MM.1S (cell line): ENCODE results near the gene TOX3.

Experiments used
- DNase-seq: peaks from one replicate; pipeline ENCODE4 v3.0.0-alpha.2; 2015
- H2AFZ ChIP-seq: fragments of 300-600 bp; sonication (generic); 2 replicates; pipeline ENCODE4 v1.6.0; 2016; ENCODE audit warnings: antibody characterized with exemption, low read length
- H3F3A ChIP-seq: fragments of 300-600 bp; sonication (generic); 2 replicates; pipeline ENCODE4 v1.6.1; 2016; ENCODE audit warnings: mild to moderate bottlenecking, antibody characterized with exemption, low read length, moderate library complexity, mixed read lengths; ENCODE audit not compliant: insufficient read depth
- H3K27ac ChIP-seq: fragments of 300-600 bp; sonication (generic); 2 replicates; pipeline ENCODE4 v1.5.1; 2016; ENCODE audit warnings: mild to moderate bottlenecking, low read length
- H3K27me3 ChIP-seq: fragments of 300-600 bp; sonication (generic); replicated peaks from 2 replicates; pipeline ENCODE4 v1.6.0; 2016; ENCODE audit warnings: low read length; ENCODE audit not compliant: insufficient read depth
- H3K36me3 ChIP-seq: fragments of 300-600 bp; sonication (generic); replicated peaks from 2 replicates; pipeline ENCODE4 v1.6.1; 2016; ENCODE audit warnings: mild to moderate bottlenecking, low read length, mixed read lengths; ENCODE audit not compliant: insufficient read depth
- H3K4me1 ChIP-seq: fragments of 300-600 bp; sonication (generic); 2 replicates; pipeline ENCODE4 v1.6.1; 2016; ENCODE audit warnings: low read length, mixed read lengths
- H3K4me2 ChIP-seq: fragments of 300-600 bp; sonication (generic); 2 replicates; pipeline ENCODE4 v1.6.0; 2016; ENCODE audit warnings: low read depth, low read length
- H3K4me3 ChIP-seq: fragments of 300-600 bp; sonication (generic); 2 replicates; pipeline ENCODE4 v1.5.1; 2016; ENCODE audit warnings: low read length, mixed read lengths
- H3K79me2 ChIP-seq: fragments of 300-600 bp; sonication (generic); 2 replicates; pipeline ENCODE4 v1.6.1; 2016; ENCODE audit warnings: mixed run types, low read length, mixed read lengths
- H3K9ac ChIP-seq: fragments of 300-600 bp; sonication (generic); 2 replicates; pipeline ENCODE4 v1.6.1; 2016; ENCODE audit warnings: low read length, mixed read lengths
- H3K9me2 ChIP-seq: fragments of 300-600 bp; sonication (generic); replicated peaks from 2 replicates; pipeline ENCODE4 v1.6.1; 2016; ENCODE audit warnings: mild to moderate bottlenecking, low read length, mixed read lengths; ENCODE audit not compliant: insufficient read depth
- H3K9me3 ChIP-seq: fragments of 300-600 bp; sonication (generic); replicated peaks from 2 replicates; pipeline ENCODE4 v1.6.1; 2016; ENCODE audit warnings: mild to moderate bottlenecking, low read length, mixed read lengths; ENCODE audit not compliant: insufficient read depth
- H4K20me1 ChIP-seq: fragments of 300-600 bp; sonication (generic); 2 replicates; pipeline ENCODE4 v1.6.1; 2016; ENCODE audit warnings: mild to moderate bottlenecking, low read length, moderate library complexity, mixed read lengths; ENCODE audit not compliant: insufficient read depth
- CTCF ChIP-seq: fragments of 300-600 bp; sonication (generic); IDR thresholded peaks from 2 replicates; pipeline ENCODE4 v1.5.1; 2016; ENCODE audit warnings: antibody characterized with exemption, low read length, mixed read lengths
- EZH2 ChIP-seq: fragments of 300-600 bp; sonication (generic); optimal IDR thresholded peaks from 2 replicates; pipeline ENCODE3; 2017; ENCODE audit warnings: low read depth, mild to moderate bottlenecking, antibody characterized with exemption, low read length, mixed read lengths
- EZH2phosphoT487 ChIP-seq: fragments of 300-600 bp; sonication (generic); IDR thresholded peaks from 2 replicates; pipeline ENCODE4 v1.6.1; 2018; ENCODE audit warnings: antibody characterized with exemption, low read length

The TOX3 gene

DNA sequence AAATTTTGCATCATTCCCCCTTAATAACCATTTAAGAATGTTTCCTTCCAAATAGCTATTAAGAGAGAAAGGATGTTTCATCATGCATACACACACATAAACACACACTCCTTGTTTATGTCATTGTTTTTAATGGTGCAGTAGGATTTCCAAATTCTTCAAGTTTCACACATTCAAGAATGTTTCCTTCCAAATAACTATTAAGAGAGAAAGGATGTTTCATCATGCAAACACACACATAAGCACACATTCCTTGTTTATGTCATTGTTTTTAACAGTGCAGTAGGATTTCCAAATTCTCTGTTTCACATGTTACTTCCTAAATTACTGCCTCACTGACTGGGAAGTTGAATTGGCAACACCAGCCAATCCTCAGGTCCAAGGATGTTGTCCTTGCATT, 7.8 kb downstream of the TOX3 start:
- Histone ChIP-seq H3K4me2 (no peak overlapping the region), H3K36me3 (no peaks in the 10 kb centered on the region), H4K20me1 (no peaks in the 10 kb centered on the region), H3K4me1 (no peaks in the 10 kb centered on the region), H3K9me2 (no peaks in the 10 kb centered on the region), H3K4me3 (no peak overlapping the region), H3K27me3 (no peaks in the 10 kb centered on the region), H3F3A (no peaks in the 10 kb centered on the region), H3K9me3 (no peaks in the 10 kb centered on the region), H3K27ac (no peak overlapping the region), H3K79me2 (no peaks in the 10 kb centered on the region), H2AFZ (no peak overlapping the region), H3K9ac (no peak overlapping the region)
- TF ChIP-seq EZH2phosphoT487, result no peak
- TF ChIP-seq CTCF, result no peak
- TF ChIP-seq EZH2, result no peak
- no peak for DNase-seq

DNA sequence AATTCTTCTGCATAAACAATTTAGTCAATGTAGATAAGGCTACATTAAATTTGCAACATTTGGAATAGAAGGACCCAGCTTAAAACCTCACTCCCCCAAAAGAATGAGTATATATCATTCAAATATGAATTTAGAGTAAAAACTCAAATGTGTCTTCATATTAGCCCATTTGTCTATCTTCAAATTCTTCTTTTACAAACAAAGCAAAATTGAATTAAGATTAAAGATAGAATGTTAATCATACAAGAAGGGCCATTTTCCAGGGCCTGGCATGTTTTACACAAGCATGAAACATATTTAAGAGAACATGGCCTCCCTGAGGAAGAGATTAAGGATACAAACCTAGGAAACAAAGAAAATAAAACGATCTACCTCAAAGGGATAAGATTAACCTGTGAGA, 8.4 kb downstream of the TOX3 start:
- Histone ChIP-seq H3K27ac (no peak overlapping the region), H3K4me3 (no peak overlapping the region), H4K20me1 (no peaks in the 10 kb centered on the region), H3K9ac (no peak overlapping the region), H3K9me3 (no peaks in the 10 kb centered on the region), H3F3A (no peaks in the 10 kb centered on the region), H3K36me3 (no peaks in the 10 kb centered on the region), H3K9me2 (no peaks in the 10 kb centered on the region), H3K4me1 (no peaks in the 10 kb centered on the region), H3K79me2 (no peaks in the 10 kb centered on the region), H2AFZ (no peak overlapping the region), H3K4me2 (no peak overlapping the region), H3K27me3 (no peaks in the 10 kb centered on the region)
- DNase-seq, result no peak
- TF ChIP-seq EZH2phosphoT487 (no peak), EZH2 (no peak)

DNA sequence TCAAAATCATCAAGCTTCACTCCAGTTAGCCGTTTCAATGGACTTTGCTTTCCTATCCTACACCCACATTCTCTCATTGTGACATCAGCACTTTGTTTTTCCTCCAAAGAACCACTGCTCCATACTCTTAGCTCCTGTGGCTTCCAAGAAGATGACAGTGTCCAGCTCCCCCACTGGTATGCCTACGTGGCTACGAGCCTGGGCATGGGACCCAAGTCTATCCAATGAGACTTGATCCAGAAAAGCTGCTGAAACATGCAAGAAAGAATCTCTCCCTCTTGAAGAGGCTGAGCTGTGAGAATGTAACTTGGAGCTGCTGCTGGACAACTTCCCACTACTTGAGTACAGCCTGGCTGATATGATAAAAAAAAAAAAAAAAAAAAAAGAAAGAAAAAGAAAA, 9.4 kb downstream of the TOX3 start:
- Histone ChIP-seq H3K9me3 (no peaks in the 10 kb centered on the region), H4K20me1 (no peaks in the 10 kb centered on the region), H3K4me1 (no peaks in the 10 kb centered on the region), H3F3A (no peaks in the 10 kb centered on the region), H3K9me2 (no peaks in the 10 kb centered on the region), H3K79me2 (no peaks in the 10 kb centered on the region), H3K27ac (no peak overlapping the region), H3K36me3 (no peaks in the 10 kb centered on the region), H3K9ac (no peak overlapping the region), H3K27me3 (no peaks in the 10 kb centered on the region), H2AFZ (no peak overlapping the region), H3K4me3 (no peak overlapping the region), H3K4me2 (no peak overlapping the region)
- TF ChIP-seq EZH2, result no peak
- no peak for TF ChIP-seq EZH2phosphoT487
- no peak for TF ChIP-seq CTCF
- DNase-seq, result no peak

- Histone ChIP-seq H3K9ac (no peak overlapping the region), H3K9me2 (no peaks in the 10 kb centered on the region), H3K4me3 (no peak overlapping the region), H3K4me1 (no peaks in the 10 kb centered on the region), H3K9me3 (no peaks in the 10 kb centered on the region), H3K27ac (no peak overlapping the region), H3F3A (no peaks in the 10 kb centered on the region), H4K20me1 (no peaks in the 10 kb centered on the region), H3K36me3 (no peaks in the 10 kb centered on the region), H3K27me3 (no peaks in the 10 kb centered on the region), H3K79me2 (no peaks in the 10 kb centered on the region), H3K4me2 (no peak overlapping the region), H2AFZ (no peak overlapping the region)
- TF ChIP-seq CTCF, result no peak
- no peak for TF ChIP-seq EZH2phosphoT487
- TF ChIP-seq EZH2, result no peak
- DNase-seq, result no peak
Observed at GRCh38 chr16:52535076-52535475, 11.9 kb downstream of the TOX3 start.
